ENCODE results near the gene HLA-DMB.

Gene HLA-DMB

GRCh38 chr6:32940656-32941213 is at the start of gene HLA-DMB:
Gene HLA-DMB, minus strand, starts transcription at chr6:32941028. Its CDS starts 221 bp downstream, at chr6:32940807.
- ATAC-seq: peak; percentile 85 to 86

- peak in 1 of 2 donors; percentile 39 for ATAC-seq
These were observed 48.5 kb upstream of the HLA-DMB start for GRCh38 chr6:32989368-32989767.

DNA sequence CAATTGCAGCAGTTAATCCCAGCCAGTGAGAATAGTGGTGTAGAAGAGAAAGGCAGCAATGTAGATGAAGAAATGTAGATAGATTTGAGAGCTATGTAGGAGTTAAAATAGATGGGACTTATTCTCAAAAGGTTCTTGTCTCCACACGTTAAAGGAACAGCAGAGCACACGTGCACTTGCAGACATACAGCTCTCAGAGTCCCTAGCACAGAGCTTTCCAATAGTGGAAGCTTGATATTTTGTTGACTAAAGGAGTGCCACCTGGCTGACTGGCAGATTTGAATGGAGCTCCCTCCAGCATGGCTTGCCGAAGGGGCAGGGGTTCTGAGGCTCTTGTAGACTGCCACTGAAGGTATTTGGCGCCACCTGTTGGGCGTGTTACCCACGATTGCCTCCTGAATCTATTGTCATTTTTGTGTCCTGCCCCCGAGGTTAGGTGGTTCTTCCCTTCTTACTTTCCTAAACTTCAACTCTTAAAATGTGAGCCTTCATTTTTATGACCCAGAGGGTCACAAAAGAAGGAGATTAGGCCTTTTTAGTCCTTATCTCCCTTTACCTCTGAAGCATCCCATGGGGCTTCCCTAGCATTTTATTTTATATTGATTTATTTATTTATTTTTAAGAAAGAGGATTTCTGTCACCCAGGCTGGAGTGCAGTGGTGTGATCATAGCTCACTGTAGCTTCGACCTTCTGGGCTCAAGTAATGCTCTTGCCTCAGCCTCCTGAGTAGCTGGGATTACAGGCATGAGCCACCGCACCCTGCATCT is 44.0 kb upstream of the HLA-DMB start:
- ATAC-seq: peak; percentile 86 to 91

GRCh38 chr6:32983964-32984621 is 43.3 kb upstream of the HLA-DMB start:
- ATAC-seq: peak; percentile 25

DNA sequence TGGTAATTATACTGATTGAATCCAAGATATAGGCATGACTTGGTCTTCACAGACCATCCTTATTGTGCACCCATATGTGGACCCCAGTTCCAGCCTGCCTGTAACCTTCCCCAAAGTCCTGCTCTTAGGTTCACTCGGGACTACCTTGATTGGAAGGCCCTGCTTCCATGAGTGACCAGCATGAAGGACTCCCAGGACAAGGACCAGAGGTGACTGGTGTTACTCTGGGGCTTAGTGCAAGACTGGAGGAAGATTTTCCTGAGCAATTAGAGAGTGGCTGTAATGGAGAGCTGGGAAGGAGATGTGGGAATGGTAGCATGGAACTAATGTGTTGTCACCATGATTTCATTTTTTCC is 42.6 kb upstream of the HLA-DMB start:
- no peak for ATAC-seq

- ATAC-seq: no peak
These were observed 42.1 kb upstream of the HLA-DMB start for GRCh38 chr6:32982702-32983492.

DNA sequence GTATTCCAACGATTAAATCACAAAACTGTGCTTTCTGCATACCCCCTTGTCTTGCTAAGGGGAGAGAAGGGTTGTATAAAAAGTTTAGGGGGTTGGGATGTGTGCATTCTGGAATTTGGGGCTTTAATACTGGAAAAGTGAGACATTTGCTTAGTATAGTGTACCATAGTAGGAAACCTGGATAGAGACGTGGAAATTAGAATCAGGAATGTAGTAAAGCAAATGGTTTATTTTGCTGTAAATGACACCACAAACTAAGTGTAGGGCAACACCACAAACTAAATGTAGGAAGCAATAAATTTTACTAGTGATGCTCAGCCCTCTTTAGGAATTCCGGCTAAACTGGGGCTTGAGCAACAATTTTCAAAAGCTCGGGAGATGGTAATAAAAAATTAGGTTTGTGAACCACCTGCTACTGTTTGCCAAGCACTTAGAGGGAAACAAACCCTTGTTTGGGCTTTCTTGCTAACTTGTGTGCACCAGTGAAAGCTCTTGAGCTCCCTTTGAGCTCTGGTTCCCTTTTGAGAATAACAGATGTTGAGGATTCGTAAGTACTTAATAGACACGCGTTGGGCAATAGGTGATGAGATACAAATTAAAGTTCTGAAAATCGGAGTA is 41.4 kb upstream of the HLA-DMB start:
- no peak for ATAC-seq

- ATAC-seq: no peak
These were observed 39.7 kb upstream of the HLA-DMB start for GRCh38 chr6:32980488-32981038.

DNA sequence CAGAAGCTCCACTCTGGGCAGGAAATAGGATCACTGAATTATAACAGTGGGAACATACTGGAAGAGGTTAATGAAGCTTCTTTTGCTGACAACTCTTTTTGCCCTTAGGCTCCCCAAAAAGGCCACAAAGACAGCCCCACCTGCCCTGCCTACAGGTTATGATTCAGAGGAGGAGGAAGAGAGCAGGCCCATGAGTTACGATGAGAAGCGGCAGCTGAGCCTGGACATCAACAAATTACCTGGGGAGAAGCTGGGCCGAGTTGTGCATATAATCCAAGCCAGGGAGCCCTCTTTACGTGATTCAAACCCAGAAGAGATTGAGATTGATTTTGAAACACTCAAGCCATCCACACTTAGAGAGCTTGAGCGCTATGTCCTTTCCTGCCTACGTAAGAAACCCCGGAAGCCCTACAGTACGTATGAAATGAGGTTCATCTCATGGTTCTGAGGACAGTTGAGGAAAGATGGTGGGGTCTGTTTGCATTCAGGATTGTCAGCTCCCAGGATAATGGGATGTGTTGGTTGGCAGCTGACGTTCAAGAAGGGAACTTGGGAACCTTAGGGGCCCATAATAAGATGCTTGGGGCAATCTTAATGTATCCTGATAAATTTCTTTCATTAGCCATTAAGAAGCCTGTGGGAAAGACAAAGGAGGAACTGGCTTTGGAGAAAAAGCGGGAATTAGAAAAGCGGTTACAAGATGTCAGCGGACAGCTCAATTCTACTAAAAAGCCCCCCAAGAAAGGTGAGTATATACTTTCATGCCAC is 39.1 kb upstream of the HLA-DMB start:
- no peak for ATAC-seq

GRCh38 chr6:32977953-32978324 is 37.1 kb upstream of the HLA-DMB start:
- no peak for ATAC-seq

DNA sequence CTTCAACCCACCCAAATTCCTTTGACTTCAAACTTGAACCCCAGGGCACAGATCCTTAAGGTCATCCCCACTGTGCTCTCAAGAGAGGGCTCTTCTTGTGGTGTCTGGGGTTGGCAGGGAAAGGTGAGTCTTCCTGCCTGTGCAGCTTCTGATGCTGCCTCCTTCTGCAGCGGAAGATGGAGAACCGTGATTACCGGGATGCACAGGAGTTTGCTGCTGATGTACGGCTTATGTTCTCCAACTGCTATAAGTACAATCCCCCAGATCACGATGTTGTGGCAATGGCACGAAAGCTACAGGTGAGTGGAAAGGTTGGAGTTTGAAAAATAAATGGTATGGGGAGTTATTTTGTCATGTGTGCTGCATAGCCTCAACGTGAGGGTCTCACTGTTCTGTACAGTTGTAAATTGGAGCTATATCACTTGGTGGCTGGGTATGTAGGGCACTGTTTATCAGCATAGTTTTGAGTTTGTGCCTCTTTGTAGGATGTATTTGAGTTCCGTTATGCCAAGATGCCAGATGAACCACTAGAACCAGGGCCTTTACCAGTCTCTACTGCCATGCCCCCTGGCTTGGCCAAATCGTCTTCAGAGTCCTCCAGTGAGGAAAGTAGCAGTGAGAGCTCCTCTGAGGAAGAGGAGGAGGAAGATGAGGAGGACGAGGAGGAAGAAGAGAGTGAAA is 36.6 kb upstream of the HLA-DMB start:
- ATAC-seq: no peak

DNA sequence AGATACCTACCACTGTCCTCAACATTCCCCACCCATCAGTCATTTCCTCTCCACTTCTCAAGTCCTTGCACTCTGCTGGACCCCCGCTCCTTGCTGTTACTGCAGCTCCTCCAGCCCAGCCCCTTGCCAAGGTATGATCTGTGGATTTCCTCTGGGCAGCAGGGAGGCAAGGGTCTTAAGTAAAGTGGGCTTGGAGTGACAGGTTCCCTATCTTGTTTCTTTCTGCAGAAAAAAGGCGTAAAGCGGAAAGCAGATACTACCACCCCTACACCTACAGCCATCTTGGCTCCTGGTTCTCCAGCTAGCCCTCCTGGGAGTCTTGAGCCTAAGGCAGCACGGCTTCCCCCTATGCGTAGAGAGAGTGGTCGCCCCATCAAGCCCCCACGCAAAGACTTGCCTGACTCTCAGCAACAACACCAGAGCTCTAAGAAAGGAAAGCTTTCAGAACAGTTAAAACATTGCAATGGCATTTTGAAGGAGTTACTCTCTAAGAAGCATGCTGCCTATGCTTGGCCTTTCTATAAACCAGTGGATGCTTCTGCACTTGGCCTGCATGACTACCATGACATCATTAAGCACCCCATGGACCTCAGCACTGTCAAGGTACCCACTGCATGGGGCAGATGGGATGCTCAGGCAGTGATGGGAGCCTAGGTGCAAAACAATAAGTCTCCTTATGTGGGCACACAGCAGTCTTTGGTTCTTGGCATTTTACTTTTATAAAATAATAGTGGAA is 35.7 kb upstream of the HLA-DMB start:
- ATAC-seq: no peak

DNA sequence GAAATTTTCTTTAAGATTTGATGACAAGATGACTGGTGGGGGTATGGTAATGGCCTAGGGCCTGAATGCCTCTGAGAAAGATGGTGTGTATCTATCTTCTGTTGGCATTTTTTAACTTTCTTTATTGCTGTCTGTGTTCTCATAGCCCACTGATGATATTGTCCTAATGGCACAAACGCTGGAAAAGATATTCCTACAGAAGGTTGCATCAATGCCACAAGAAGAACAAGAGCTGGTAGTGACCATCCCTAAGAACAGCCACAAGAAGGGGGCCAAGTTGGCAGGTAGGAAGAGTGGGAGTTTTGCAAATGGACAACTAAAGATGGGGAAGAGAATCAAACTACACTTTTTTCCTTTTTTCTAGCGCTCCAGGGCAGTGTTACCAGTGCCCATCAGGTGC is 35.1 kb upstream of the HLA-DMB start:
- no peak for ATAC-seq

DNA sequence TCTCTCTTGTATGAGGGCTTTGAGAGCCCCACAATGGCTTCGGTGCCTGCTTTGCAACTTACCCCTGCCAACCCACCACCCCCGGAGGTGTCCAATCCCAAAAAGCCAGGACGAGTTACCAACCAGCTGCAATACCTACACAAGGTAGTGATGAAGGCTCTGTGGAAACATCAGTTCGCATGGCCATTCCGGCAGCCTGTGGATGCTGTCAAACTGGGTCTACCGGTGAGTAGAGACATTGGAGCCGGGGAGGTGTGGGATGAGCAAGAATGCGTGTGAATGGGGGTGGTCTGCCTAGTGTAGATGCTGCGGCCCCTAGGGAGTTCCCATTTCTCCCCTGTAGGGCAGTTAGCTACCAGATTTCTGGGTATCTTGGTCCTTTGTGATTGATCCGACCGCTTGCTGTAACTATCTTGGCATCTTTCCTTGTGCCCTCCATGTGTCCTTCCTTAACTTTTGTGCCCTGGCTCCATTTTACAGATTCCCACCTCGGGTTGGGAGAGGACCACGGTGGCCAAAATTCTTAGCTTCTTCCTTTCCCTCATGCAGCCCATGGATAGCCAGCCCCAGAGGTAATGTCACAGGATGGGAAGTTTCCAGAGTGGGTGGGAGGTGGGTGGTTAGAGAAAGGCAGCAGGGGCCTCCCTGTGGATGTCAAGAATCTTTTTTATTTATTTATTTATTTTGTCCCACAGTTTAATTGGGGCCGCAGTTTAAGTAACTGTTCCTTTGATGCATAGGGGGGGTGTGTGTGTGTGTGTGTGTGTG is 33.9 kb upstream of the HLA-DMB start:
- ATAC-seq: no peak

- ATAC-seq: no peak
These were observed 33.1 kb upstream of the HLA-DMB start for GRCh38 chr6:32974016-32974333.

- ATAC-seq: no peak
These were observed 32.6 kb upstream of the HLA-DMB start for GRCh38 chr6:32973144-32974015.

DNA sequence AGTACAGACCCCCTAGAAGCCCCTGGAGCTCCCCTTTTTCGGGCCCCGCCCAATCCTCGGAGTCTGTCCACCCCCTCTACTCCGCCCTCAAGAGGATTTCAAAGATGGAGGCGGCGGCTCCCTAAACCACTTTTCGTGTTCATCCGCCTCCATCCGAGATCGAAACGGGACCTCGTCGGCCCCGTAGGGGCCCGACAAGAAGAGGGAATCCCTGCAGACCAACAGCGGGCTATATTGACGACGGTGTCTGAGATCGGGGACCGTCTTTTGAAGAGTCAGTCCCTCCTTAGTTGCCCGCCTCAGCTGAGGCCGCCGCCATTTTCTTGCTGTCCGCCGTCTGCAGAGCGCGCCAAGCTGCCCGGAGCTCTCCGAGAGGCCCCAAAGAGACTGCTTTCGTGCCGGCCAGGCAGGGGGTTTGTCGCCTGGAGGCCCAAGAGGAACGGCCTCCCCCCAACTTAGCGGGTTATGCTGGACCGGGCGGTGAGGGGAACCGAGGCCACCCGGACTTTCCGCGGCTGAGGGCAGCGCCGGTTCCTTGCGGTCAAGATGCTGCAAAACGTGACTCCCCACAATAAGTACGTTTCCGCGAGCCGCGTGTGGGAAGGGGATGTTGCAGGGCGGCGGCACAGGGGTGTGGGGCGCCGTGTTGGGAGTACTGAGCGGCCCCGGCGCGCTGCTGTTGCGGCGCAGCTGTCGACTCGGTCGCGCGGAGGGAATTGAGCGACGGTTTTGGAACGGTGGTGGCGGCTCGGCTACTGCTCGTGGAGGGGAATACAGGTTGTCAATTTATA is 31.7 kb upstream of the HLA-DMB start:
- ATAC-seq: peak; percentile 8 to 9

Measured in activated CD4-positive, CD25-positive, alpha-beta regulatory T cell treated with anti-CD3 and anti-CD28 coated beads, Interleukin-2, amount 50 U/mL, for 24 hours (primary cell).